ENCODE measurements around the gene HCN4.
"Not testable (repeated sequence)": the region's sequence is repeated elsewhere in the genome, so short reads cannot be mapped to it uniquely, and the experiment has no call there.

HCN4 gene

GRCh38 chr15:73308305-73308704 is 60.5 kb downstream of the HCN4 start:
- Histone ChIP-seq H3K36me3 (ENCODE audit: low read depth) (no peaks in the 10 kb centered on the region), H3K9me3 (ENCODE audit: severe bottlenecking) (no peaks in the 10 kb centered on the region), H3K27ac (ENCODE audit: poor library complexity, severe bottlenecking) (no peak overlapping the region), H3K4me3 (ENCODE audit: severe bottlenecking) (no peak overlapping the region), H3K27me3 (ENCODE audit: insufficient read depth, poor library complexity, severe bottlenecking) (no peaks in the 10 kb centered on the region), H3K4me1 (ENCODE audit: insufficient read depth, poor library complexity, severe bottlenecking) (no peaks in the 10 kb centered on the region)
- no peak for TF ChIP-seq CTCF (IDR thresholded peaks at IDR 0.05; ENCODE audit: poor library complexity, severe bottlenecking)
- DNase-seq (ENCODE audit: low spot score) (no peak), ATAC-seq (ENCODE audit: low read depth) (no peak)

- TF ChIP-seq CTCF (IDR thresholded peaks at IDR 0.05; ENCODE audit: poor library complexity, severe bottlenecking) = peak; percentile 90
Measured at GRCh38 chr15:73305331-73306211, 63.2 kb downstream of the HCN4 start.

GRCh38 chr15:73303636-73304035 is 65.1 kb downstream of the HCN4 start:
- H3K4me3 ChIP-seq (ENCODE audit: severe bottlenecking) = no peak overlapping the region
- no peak overlapping the region for H3K27ac ChIP-seq (ENCODE audit: poor library complexity, severe bottlenecking)
- H3K4me1 ChIP-seq (ENCODE audit: insufficient read depth, poor library complexity, severe bottlenecking) = no peaks in the 10 kb centered on the region
- DNase-seq (ENCODE audit: low spot score) = no peak
- H3K27me3 ChIP-seq (ENCODE audit: insufficient read depth, poor library complexity, severe bottlenecking) = no peaks in the 10 kb centered on the region
- no peaks in the 10 kb centered on the region for H3K9me3 ChIP-seq (ENCODE audit: severe bottlenecking)
- ATAC-seq (ENCODE audit: low read depth) = no peak
- H3K36me3 ChIP-seq (ENCODE audit: low read depth) = 0 out of 2 replicates have a peak, but pooled peaks cover 4% of the 10 kb centered on the region
- no peak for TF ChIP-seq CTCF (IDR thresholded peaks at IDR 0.05; ENCODE audit: poor library complexity, severe bottlenecking)

More at GRCh38 chr15:73305331-73306211, 63.2 kb downstream of the HCN4 start:
- no peak overlapping the region for H3K27ac ChIP-seq (ENCODE audit: poor library complexity, severe bottlenecking)
- DNase-seq (ENCODE audit: low spot score) (peak; percentile 69), ATAC-seq (ENCODE audit: low read depth) (peak; percentile 87)
- H3K36me3 ChIP-seq (ENCODE audit: low read depth) = no peaks in the 10 kb centered on the region
- H3K4me3 ChIP-seq (ENCODE audit: severe bottlenecking) = no peak overlapping the region
- no peaks in the 10 kb centered on the region for H3K4me1 ChIP-seq (ENCODE audit: insufficient read depth, poor library complexity, severe bottlenecking)
- no peaks in the 10 kb centered on the region for H3K27me3 ChIP-seq (ENCODE audit: insufficient read depth, poor library complexity, severe bottlenecking)
- no peaks in the 10 kb centered on the region for H3K9me3 ChIP-seq (ENCODE audit: severe bottlenecking)

GRCh38 chr15:73300286-73300685 is 68.5 kb downstream of the HCN4 start:
- not testable (repeated sequence) for ATAC-seq (ENCODE audit: low read depth); H3K27me3 ChIP-seq (ENCODE audit: insufficient read depth, poor library complexity, severe bottlenecking); H3K4me3 ChIP-seq (ENCODE audit: severe bottlenecking); H3K4me1 ChIP-seq (ENCODE audit: insufficient read depth, poor library complexity, severe bottlenecking); H3K36me3 ChIP-seq (ENCODE audit: low read depth); H3K27ac ChIP-seq (ENCODE audit: poor library complexity, severe bottlenecking); H3K9me3 ChIP-seq (ENCODE audit: severe bottlenecking); DNase-seq (ENCODE audit: low spot score)

GRCh38 chr15:73298522-73299245 is 70.1 kb downstream of the HCN4 start:
- Histone ChIP-seq H3K27me3 (ENCODE audit: insufficient read depth, poor library complexity, severe bottlenecking) (no peaks in the 10 kb centered on the region), H3K36me3 (ENCODE audit: low read depth) (0 out of 2 replicates have a peak, but pooled peaks cover 4% of the 10 kb centered on the region), H3K4me3 (ENCODE audit: severe bottlenecking) (no peak overlapping the region), H3K27ac (ENCODE audit: poor library complexity, severe bottlenecking) (no peak overlapping the region), H3K4me1 (ENCODE audit: insufficient read depth, poor library complexity, severe bottlenecking) (no peaks in the 10 kb centered on the region), H3K9me3 (ENCODE audit: severe bottlenecking) (no peaks in the 10 kb centered on the region)
- ATAC-seq (ENCODE audit: low read depth) = no peak
- DNase-seq (ENCODE audit: low spot score) = no peak
- TF ChIP-seq CTCF (IDR thresholded peaks at IDR 0.05; ENCODE audit: poor library complexity, severe bottlenecking) = no peak
